Nephron (organoid): ENCODE measurements around the gene DIP2A.

ENCODE experiments used
- H3K27ac Mint-ChIP-seq, 3 experiments: 2 replicates each; pipeline ENCODE4 v1.8.0; 2020; ENCODE audit warnings: mixed read lengths in 3 of 3, mild to moderate bottlenecking in 2 of 3, moderate library complexity in 1 of 3
- H3K27me3 Mint-ChIP-seq: 2 replicates; pipeline ENCODE4 v1.8.0; 2021; ENCODE audit warnings: low read depth, mild to moderate bottlenecking, moderate library complexity, mixed read lengths
- H3K36me3 Mint-ChIP-seq: 2 replicates; pipeline ENCODE4 v1.8.0; 2020; ENCODE audit warnings: low read depth, mixed read lengths
- H3K4me1 Mint-ChIP-seq: 2 replicates; pipeline ENCODE4 v1.8.0; 2020; ENCODE audit warnings: mixed read lengths
- H3K4me3 Mint-ChIP-seq, 3 experiments: 2 replicates each; pipeline ENCODE4 v1.8.0; 2020; ENCODE audit warnings: mild to moderate bottlenecking in 3 of 3, mixed read lengths in 3 of 3, moderate library complexity in 2 of 3
- H3K9me3 Mint-ChIP-seq: 2 replicates; pipeline ENCODE4 v1.8.0; 2020; ENCODE audit warnings: mixed read lengths
- CTCF ChIP-seq, 3 experiments: fragments of 200-600 bp; sonication (generic); IDR thresholded peaks; one replicate each; pipeline ENCODE4 v1.5.0; 2021; ENCODE audit warnings: antibody characterized with exemption in 3 of 3; ENCODE audit not compliant: unreplicated experiment in 3 of 3

DIP2A gene

GRCh38 chr21:46610018-46610701, 151.5 kb downstream of the DIP2A start:
- no peak for TF ChIP-seq CTCF (IDR thresholded peaks at IDR 0.05; ENCODE audit: unreplicated experiment in 3 of 3)
- H3K27ac Mint-ChIP-seq, result no peak overlapping the region
- no peak overlapping the region for H3K4me3 Mint-ChIP-seq

GRCh38 chr21:46613391-46613790, 154.7 kb downstream of the DIP2A start:
- TF ChIP-seq CTCF (IDR thresholded peaks at IDR 0.05; ENCODE audit: unreplicated experiment in 3 of 3), result no peak
- peaks cover 11% of the 10 kb centered on the region for H3K27me3 Mint-ChIP-seq
- no peaks in the 10 kb centered on the region for H3K36me3 Mint-ChIP-seq

More at GRCh38 chr21:46610018-46610701, 151.5 kb downstream of the DIP2A start:
- no peaks in the 10 kb centered on the region for H3K36me3 Mint-ChIP-seq
- H3K4me1 Mint-ChIP-seq, result peaks cover 3% of the 10 kb centered on the region
- peaks cover 19% of the 10 kb centered on the region for H3K27me3 Mint-ChIP-seq
- peaks cover 15% of the 10 kb centered on the region for H3K9me3 Mint-ChIP-seq

GRCh38 chr21:46616050-46616449, 157.4 kb downstream of the DIP2A start:
- no peak for TF ChIP-seq CTCF (IDR thresholded peaks at IDR 0.05; ENCODE audit: unreplicated experiment in 3 of 3)
- H3K4me3 Mint-ChIP-seq, result no peak overlapping the region
- H3K27ac Mint-ChIP-seq, result no peak overlapping the region
- peaks cover 11% of the 10 kb centered on the region for H3K27me3 Mint-ChIP-seq
- no peaks in the 10 kb centered on the region for H3K36me3 Mint-ChIP-seq
- H3K4me1 Mint-ChIP-seq, result no peaks in the 10 kb centered on the region
- peaks cover 17% of the 10 kb centered on the region for H3K9me3 Mint-ChIP-seq

More at GRCh38 chr21:46613391-46613790, 154.7 kb downstream of the DIP2A start:
- Mint-ChIP-seq H3K4me1 (no peaks in the 10 kb centered on the region), H3K27ac (no peak overlapping the region), H3K4me3 (no peak overlapping the region), H3K9me3 (peaks cover 22% of the 10 kb centered on the region)

GRCh38 chr21:46616656-46617055, 158.0 kb downstream of the DIP2A start:
- no peaks in the 10 kb centered on the region for H3K36me3 Mint-ChIP-seq
- H3K27me3 Mint-ChIP-seq, result peaks cover 11% of the 10 kb centered on the region
- no peaks in the 10 kb centered on the region for H3K4me1 Mint-ChIP-seq
- TF ChIP-seq CTCF (IDR thresholded peaks at IDR 0.05; ENCODE audit: unreplicated experiment in 3 of 3), result no peak
- no peak overlapping the region for H3K4me3 Mint-ChIP-seq
- no peak overlapping the region for H3K27ac Mint-ChIP-seq
- peaks cover 17% of the 10 kb centered on the region for H3K9me3 Mint-ChIP-seq

GRCh38 chr21:46617267-46618051, 158.8 kb downstream of the DIP2A start:
- Mint-ChIP-seq H3K4me3 (no peak overlapping the region), H3K27me3 (peaks cover 11% of the 10 kb centered on the region), H3K9me3 (peaks cover 17% of the 10 kb centered on the region), H3K27ac (no peak overlapping the region), H3K36me3 (no peaks in the 10 kb centered on the region), H3K4me1 (peaks cover 5% of the 10 kb centered on the region)
- no peak for TF ChIP-seq CTCF (IDR thresholded peaks at IDR 0.05; ENCODE audit: unreplicated experiment in 3 of 3)
